ENCODE results near the gene SYNM.

SYNM gene

DNA sequence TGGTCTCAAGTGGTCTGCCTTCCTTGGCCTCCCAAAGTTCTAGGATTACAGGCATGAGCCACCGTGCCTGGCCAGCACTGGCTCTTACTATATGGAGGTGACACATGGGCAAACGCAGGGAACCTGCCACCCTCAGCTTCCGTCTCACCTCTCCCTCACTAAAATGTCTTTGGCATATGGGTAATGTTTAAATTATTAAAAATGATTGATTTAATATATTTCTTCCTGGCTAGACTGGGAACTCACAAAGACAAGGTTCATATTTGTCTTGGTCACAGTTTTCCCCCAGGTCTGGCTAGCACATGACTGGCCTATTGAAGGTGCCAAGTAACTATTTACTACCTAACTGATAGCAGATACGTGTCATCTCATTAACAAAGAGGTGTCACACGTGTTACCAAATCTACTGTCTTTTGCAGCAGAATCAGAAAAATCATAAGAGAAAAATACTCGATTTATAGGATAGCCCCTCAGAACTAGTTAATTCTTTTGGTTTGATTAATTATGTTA lies 48.2 kb downstream of the SYNM start:
- H3K9ac ChIP-seq (ENCODE audit: low read depth, low read length, poor library complexity): no peak overlapping the region
- no peak overlapping the region for H3K18ac ChIP-seq (ENCODE audit: low read length)
- H4K91ac ChIP-seq (ENCODE audit: low read depth, low read length, poor library complexity): no peak overlapping the region
- no peak overlapping the region for H3K14ac ChIP-seq (ENCODE audit: low read length)
- no peak overlapping the region for H2BK5ac ChIP-seq (ENCODE audit: low read length)
- H3K4ac ChIP-seq (ENCODE audit: low read length): no peak overlapping the region
- H4K8ac ChIP-seq (ENCODE audit: low read depth, low read length): no peak overlapping the region
- DNase-seq (ENCODE audit: low spot score): no peak
- H3K4me3 ChIP-seq (ENCODE audit: low read length in 2 of 2): no peak overlapping the region
- no peak overlapping the region for H3K23ac ChIP-seq (ENCODE audit: low read depth, low read length, poor library complexity)
- no peaks in the 10 kb centered on the region for H3K79me1 ChIP-seq (ENCODE audit: low read depth, low read length)
- H3K36me3 ChIP-seq (replicated peaks in 1 of 2; ENCODE audit: control insufficient read depth in 2 of 2, insufficient read depth in 2 of 2, low read length in 2 of 2): peaks cover 3 to 30% of the 10 kb centered on the region in 2 donors
- peaks cover 0 to 2% of the 10 kb centered on the region in 2 donors for H3K9me3 ChIP-seq (replicated peaks in 1 of 2; ENCODE audit: control insufficient read depth in 2 of 2, insufficient read depth in 1 of 2, low read depth in 1 of 2, low read length in 2 of 2)
- no CpG with 5 or more reads among the region's 6 CpGs for WGBS, 2 donors (ENCODE audit: extremely low coverage in 2 of 2, insufficient read length in 2 of 2, insufficient replicate concordance in 1 of 2)
- H3K27me3 ChIP-seq (ENCODE audit: control insufficient read depth in 3 of 3, insufficient read depth in 3 of 3, low read depth in 1 of 3, low read length in 3 of 3): no peaks in the 10 kb centered on the region
- no peak overlapping the region for H3K27ac ChIP-seq (replicated peaks; ENCODE audit: low read length)
- no peak overlapping the region for H3K4me2 ChIP-seq (ENCODE audit: insufficient read depth, low read length, poor library complexity, severe bottlenecking)
- H2AFZ ChIP-seq (ENCODE audit: low read length): no peak overlapping the region
- no peak overlapping the region for H2AK5ac ChIP-seq (ENCODE audit: low read depth, low read length)
- H2BK120ac ChIP-seq (ENCODE audit: low read depth, low read length): no peak overlapping the region
- no peak overlapping the region for H2BK15ac ChIP-seq (ENCODE audit: low read length)
- peaks cover 6 to 7% of the 10 kb centered on the region in 2 donors for H3K4me1 ChIP-seq (ENCODE audit: control insufficient read depth in 2 of 2, insufficient read depth in 1 of 2, low read depth in 1 of 2, low read length in 2 of 2)
- H2BK12ac ChIP-seq (ENCODE audit: low read length): no peak overlapping the region

DNA sequence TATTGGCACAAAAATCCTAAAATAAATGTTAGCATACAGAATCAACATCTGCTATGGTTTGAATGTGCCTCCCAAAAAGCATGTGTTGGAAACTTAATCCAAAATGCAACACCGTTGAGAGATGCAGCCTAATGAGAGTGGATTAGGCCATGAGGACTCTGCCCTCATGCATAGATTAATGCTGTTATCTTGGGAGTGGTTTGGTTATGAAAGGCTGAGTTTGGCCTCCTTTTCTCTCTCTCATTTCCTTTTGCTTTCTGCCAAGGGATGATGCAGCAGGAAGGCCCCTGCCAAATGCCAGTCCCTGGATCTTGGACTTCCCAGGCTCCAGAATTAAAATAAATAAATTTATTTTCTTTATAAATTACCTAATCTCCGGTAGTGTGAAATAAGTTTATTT lies 49.4 kb downstream of the SYNM start:
- no CpG with 5 or more reads among the region's 2 CpGs for WGBS, 2 donors (ENCODE audit: extremely low coverage in 2 of 2, insufficient read length in 2 of 2, insufficient replicate concordance in 1 of 2)
- no peaks in the 10 kb centered on the region for H3K79me1 ChIP-seq (ENCODE audit: low read depth, low read length)
- no peak overlapping the region for H2AK5ac ChIP-seq (ENCODE audit: low read depth, low read length)
- no peak overlapping the region for H3K14ac ChIP-seq (ENCODE audit: low read length)
- H3K4ac ChIP-seq (ENCODE audit: low read length): no peak overlapping the region
- no peak overlapping the region for H3K4me2 ChIP-seq (ENCODE audit: insufficient read depth, low read length, poor library complexity, severe bottlenecking)
- no peak overlapping the region for H4K8ac ChIP-seq (ENCODE audit: low read depth, low read length)
- no peak overlapping the region for H4K91ac ChIP-seq (ENCODE audit: low read depth, low read length, poor library complexity)
- H3K9ac ChIP-seq (ENCODE audit: low read depth, low read length, poor library complexity): no peak overlapping the region
- no peaks in the 10 kb centered on the region for H3K27me3 ChIP-seq (ENCODE audit: control insufficient read depth in 3 of 3, insufficient read depth in 3 of 3, low read depth in 1 of 3, low read length in 3 of 3)
- H2BK5ac ChIP-seq (ENCODE audit: low read length): no peak overlapping the region
- DNase-seq (ENCODE audit: low spot score): no peak
- H3K4me1 ChIP-seq (ENCODE audit: control insufficient read depth in 2 of 2, insufficient read depth in 1 of 2, low read depth in 1 of 2, low read length in 2 of 2): peaks cover 2% of the 10 kb centered on the region in 2 donors
- H3K23ac ChIP-seq (ENCODE audit: low read depth, low read length, poor library complexity): no peak overlapping the region
- H3K36me3 ChIP-seq (replicated peaks in 1 of 2; ENCODE audit: control insufficient read depth in 2 of 2, insufficient read depth in 2 of 2, low read length in 2 of 2): peaks cover 4 to 40% of the 10 kb centered on the region in 2 donors
- H3K4me3 ChIP-seq (ENCODE audit: low read length in 2 of 2): no peak overlapping the region
- H3K27ac ChIP-seq (replicated peaks; ENCODE audit: low read length): peak overlapping the region; percentile 32
- no peak overlapping the region for H2AFZ ChIP-seq (ENCODE audit: low read length)
- no peak overlapping the region for H2BK15ac ChIP-seq (ENCODE audit: low read length)
- H3K9me3 ChIP-seq (replicated peaks in 1 of 2; ENCODE audit: control insufficient read depth in 2 of 2, insufficient read depth in 1 of 2, low read depth in 1 of 2, low read length in 2 of 2): peaks cover 0 to 2% of the 10 kb centered on the region in 2 donors
- H3K18ac ChIP-seq (ENCODE audit: low read length): no peak overlapping the region
- no peak overlapping the region for H2BK12ac ChIP-seq (ENCODE audit: low read length)
- H2BK120ac ChIP-seq (ENCODE audit: low read depth, low read length): no peak overlapping the region

DNA sequence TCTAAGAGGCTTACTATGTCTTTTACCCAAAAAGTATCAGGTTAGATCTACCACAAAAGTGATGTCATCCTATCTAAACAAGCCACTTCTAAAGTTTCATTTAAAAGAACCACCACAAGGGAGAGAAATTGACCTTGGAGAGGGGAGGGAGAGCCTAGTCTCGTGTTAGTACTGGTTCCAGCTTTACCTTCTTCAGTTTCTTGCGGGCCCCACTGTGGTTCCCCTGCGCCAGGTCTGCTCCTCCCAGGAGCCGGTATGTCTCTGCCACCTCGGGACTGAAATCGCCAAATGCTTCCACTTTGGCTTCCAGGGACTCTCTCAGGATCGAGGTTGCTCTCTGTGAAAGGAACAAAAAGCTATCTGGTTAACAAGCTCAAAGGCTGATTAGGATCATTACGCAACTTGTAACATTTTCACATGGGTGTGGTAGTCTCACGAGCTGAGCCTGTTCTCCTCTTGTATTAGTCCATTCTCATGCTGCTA lies 51.1 kb downstream of the SYNM start:
- no peaks in the 10 kb centered on the region for H3K27me3 ChIP-seq (ENCODE audit: control insufficient read depth in 3 of 3, insufficient read depth in 3 of 3, low read depth in 1 of 3, low read length in 3 of 3)
- no peak overlapping the region for H2BK5ac ChIP-seq (ENCODE audit: low read length)
- DNase-seq (ENCODE audit: low spot score): no peak
- H4K8ac ChIP-seq (ENCODE audit: low read depth, low read length): no peak overlapping the region
- H2AK5ac ChIP-seq (ENCODE audit: low read depth, low read length): no peak overlapping the region
- no peak overlapping the region for H3K27ac ChIP-seq (replicated peaks; ENCODE audit: low read length)
- no peak overlapping the region for H3K23ac ChIP-seq (ENCODE audit: low read depth, low read length, poor library complexity)
- H3K36me3 ChIP-seq (replicated peaks in 1 of 2; ENCODE audit: control insufficient read depth in 2 of 2, insufficient read depth in 2 of 2, low read length in 2 of 2): peaks cover 3 to 48% of the 10 kb centered on the region in 2 donors
- no peak overlapping the region for H2BK120ac ChIP-seq (ENCODE audit: low read depth, low read length)
- H3K9me3 ChIP-seq (replicated peaks in 1 of 2; ENCODE audit: control insufficient read depth in 2 of 2, insufficient read depth in 1 of 2, low read depth in 1 of 2, low read length in 2 of 2): peaks cover 0 to 2% of the 10 kb centered on the region in 2 donors
- H3K4me2 ChIP-seq (ENCODE audit: insufficient read depth, low read length, poor library complexity, severe bottlenecking): no peak overlapping the region
- H2BK15ac ChIP-seq (ENCODE audit: low read length): no peak overlapping the region
- no peak overlapping the region for H3K18ac ChIP-seq (ENCODE audit: low read length)
- no peak overlapping the region for H2AFZ ChIP-seq (ENCODE audit: low read length)
- peaks cover 2 to 8% of the 10 kb centered on the region in 2 donors for H3K4me1 ChIP-seq (ENCODE audit: control insufficient read depth in 2 of 2, insufficient read depth in 1 of 2, low read depth in 1 of 2, low read length in 2 of 2)
- H3K14ac ChIP-seq (ENCODE audit: low read length): no peak overlapping the region
- WGBS, 2 donors (ENCODE audit: extremely low coverage in 2 of 2, insufficient read length in 2 of 2, insufficient replicate concordance in 1 of 2): no CpG with 5 or more reads among the region's 9 CpGs
- H4K91ac ChIP-seq (ENCODE audit: low read depth, low read length, poor library complexity): no peak overlapping the region
- H3K4me3 ChIP-seq (ENCODE audit: low read length in 2 of 2): no peak overlapping the region
- H2BK12ac ChIP-seq (ENCODE audit: low read length): no peak overlapping the region
- no peak overlapping the region for H3K4ac ChIP-seq (ENCODE audit: low read length)
- H3K79me1 ChIP-seq (ENCODE audit: low read depth, low read length): no peaks in the 10 kb centered on the region
- H3K9ac ChIP-seq (ENCODE audit: low read depth, low read length, poor library complexity): no peak overlapping the region

DNA sequence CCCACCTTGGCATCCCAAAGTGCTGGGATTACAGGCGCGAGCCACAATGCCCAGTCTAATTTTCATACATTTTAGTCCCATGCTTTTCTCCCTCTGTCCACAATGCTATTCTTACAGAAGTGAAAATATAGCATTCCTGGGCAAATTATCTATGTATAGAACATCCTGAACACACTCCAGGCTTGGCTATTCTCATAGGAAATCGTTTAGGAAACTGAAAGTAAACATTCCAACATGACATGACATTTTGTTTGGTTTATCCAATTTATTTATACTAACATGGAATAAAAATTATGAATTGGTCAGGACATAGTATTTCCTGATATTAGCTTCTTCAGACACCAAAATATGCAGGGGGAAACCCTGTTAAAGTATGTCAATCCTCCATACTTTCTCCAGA lies 52.6 kb downstream of the SYNM start:
- Histone ChIP-seq H4K8ac (ENCODE audit: low read depth, low read length) (no peak overlapping the region), H3K36me3 (replicated peaks in 1 of 2; ENCODE audit: control insufficient read depth in 2 of 2, insufficient read depth in 2 of 2, low read length in 2 of 2) (peaks cover 5 to 62% of the 10 kb centered on the region in 2 donors), H2AK5ac (ENCODE audit: low read depth, low read length) (no peak overlapping the region), H3K4me2 (ENCODE audit: insufficient read depth, low read length, poor library complexity, severe bottlenecking) (no peak overlapping the region), H3K27me3 (ENCODE audit: control insufficient read depth in 3 of 3, insufficient read depth in 3 of 3, low read depth in 1 of 3, low read length in 3 of 3) (no peaks in the 10 kb centered on the region), H2AFZ (ENCODE audit: low read length) (no peak overlapping the region), H3K4ac (ENCODE audit: low read length) (no peak overlapping the region), H4K91ac (ENCODE audit: low read depth, low read length, poor library complexity) (no peak overlapping the region), H3K14ac (ENCODE audit: low read length) (no peak overlapping the region), H2BK15ac (ENCODE audit: low read length) (no peak overlapping the region), H3K4me1 (ENCODE audit: control insufficient read depth in 2 of 2, insufficient read depth in 1 of 2, low read depth in 1 of 2, low read length in 2 of 2) (peaks cover 2 to 8% of the 10 kb centered on the region in 2 donors), H3K4me3 (ENCODE audit: low read length in 2 of 2) (no peak overlapping the region), H3K27ac (replicated peaks; ENCODE audit: low read length) (no peak overlapping the region), H2BK12ac (ENCODE audit: low read length) (no peak overlapping the region), H3K23ac (ENCODE audit: low read depth, low read length, poor library complexity) (no peak overlapping the region), H3K9ac (ENCODE audit: low read depth, low read length, poor library complexity) (no peak overlapping the region), H3K79me1 (ENCODE audit: low read depth, low read length) (no peaks in the 10 kb centered on the region), H3K9me3 (replicated peaks in 1 of 2; ENCODE audit: control insufficient read depth in 2 of 2, insufficient read depth in 1 of 2, low read depth in 1 of 2, low read length in 2 of 2) (no peaks in the 10 kb centered on the region), H2BK5ac (ENCODE audit: low read length) (no peak overlapping the region), H3K18ac (ENCODE audit: low read length) (no peak overlapping the region), H2BK120ac (ENCODE audit: low read depth, low read length) (no peak overlapping the region)
- no peak for DNase-seq (ENCODE audit: low spot score)
- WGBS, 2 donors (ENCODE audit: extremely low coverage in 2 of 2, insufficient read length in 2 of 2, insufficient replicate concordance in 1 of 2): no CpG with 5 or more reads among the region's 3 CpGs
